Osteocyte (in vitro differentiated cells): ENCODE results near the gene IQSEC3. TPM values are rescaled to one million over a fixed set of nuclear protein-coding genes. Genes with fewer than 3 reads are reported as not detected.

Source experiments
- DNase-seq: peaks from one replicate; pipeline ENCODE4 v3.0.0; 2021; ENCODE audit warnings: mixed read lengths; ENCODE audit not compliant: unreplicated experiment; ENCODE audit errors: extremely low spot score
- H3K27ac Mint-ChIP-seq: one replicate; pipeline ENCODE4 v1.8.0; 2021; ENCODE audit warnings: mild to moderate bottlenecking, mixed read lengths; ENCODE audit not compliant: unreplicated experiment
- H3K27me3 Mint-ChIP-seq: one replicate; pipeline ENCODE4 v1.8.0; 2021; ENCODE audit warnings: mixed read lengths; ENCODE audit not compliant: unreplicated experiment
- H3K36me3 Mint-ChIP-seq: one replicate; pipeline ENCODE4 v1.8.0; 2021; ENCODE audit warnings: mixed read lengths; ENCODE audit not compliant: unreplicated experiment
- H3K4me1 Mint-ChIP-seq: one replicate; pipeline ENCODE4 v1.8.0; 2021; ENCODE audit warnings: mixed read lengths; ENCODE audit not compliant: unreplicated experiment
- H3K4me3 Mint-ChIP-seq: one replicate; pipeline ENCODE4 v1.8.0; 2021; ENCODE audit warnings: mild to moderate bottlenecking, moderate library complexity, mixed read lengths; ENCODE audit not compliant: unreplicated experiment
- H3K9me3 Mint-ChIP-seq: one replicate; pipeline ENCODE4 v1.8.0; 2021; ENCODE audit warnings: mixed read lengths; ENCODE audit not compliant: unreplicated experiment
- total RNA-seq: library from RNA; stranded (reverse); gene quantifications from 2 replicates; pipeline ENCODE4 v1.2.1, GENCODE V29; 2021
- TF ChIP-seq, protein P1 (sequence below): fragments of 200-600 bp; sonication (generic); IDR thresholded peaks from 2 replicates; pipeline ENCODE4 v1.5.0; 2021; ENCODE audit warnings: antibody characterized with exemption, mild to moderate bottlenecking, moderate library complexity

Gene IQSEC3
- total RNA-seq, 1 donor from 2014 or later, result 0.56 TPM

DNA sequence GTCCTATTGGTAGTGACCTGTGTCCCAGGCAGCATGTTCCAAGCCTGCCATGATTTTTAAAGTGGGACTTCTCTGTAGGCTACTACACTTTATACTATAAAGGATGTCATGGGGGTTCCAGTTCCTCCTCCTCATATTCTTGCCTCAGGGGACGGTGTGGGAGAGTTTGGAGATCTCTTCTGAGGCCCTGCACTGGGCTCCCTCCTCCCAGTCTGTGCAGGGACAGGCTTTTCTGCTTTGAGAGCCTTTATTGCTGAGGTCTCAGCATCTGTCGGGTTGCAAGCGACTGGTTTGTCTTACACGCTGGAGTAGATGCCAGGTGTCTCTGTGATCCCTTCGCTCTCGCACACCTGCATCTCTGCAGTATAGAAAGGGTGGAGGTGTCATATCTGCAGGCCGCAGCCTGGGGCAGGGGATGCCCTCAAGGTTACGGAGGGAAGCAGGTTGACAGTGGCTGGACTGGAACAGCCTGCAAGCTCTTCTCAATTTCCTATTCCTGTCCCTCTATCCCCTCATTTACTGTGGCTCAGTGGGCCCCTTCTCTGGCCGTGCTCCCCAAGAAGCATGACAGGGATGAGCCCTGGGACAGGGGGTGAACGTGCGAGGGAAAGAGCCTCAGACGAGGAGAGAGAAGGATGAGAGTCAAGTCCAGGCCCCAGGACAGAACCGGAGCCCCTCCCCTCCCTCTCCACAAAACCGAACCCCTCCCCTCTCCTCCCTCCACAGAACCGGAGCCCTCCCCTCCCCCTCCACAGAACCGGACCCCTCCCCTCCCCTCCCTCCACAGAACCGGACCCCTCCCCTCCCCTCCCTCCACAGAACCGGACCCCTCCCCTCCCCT is 96.1 kb downstream of the IQSEC3 start:
- no peaks in the 10 kb centered on the region for H3K4me1 Mint-ChIP-seq
- DNase-seq, result no peak
- no peaks in the 10 kb centered on the region for H3K9me3 Mint-ChIP-seq
- no peak overlapping the region for H3K4me3 Mint-ChIP-seq
- H3K27ac Mint-ChIP-seq, result no peak overlapping the region
- H3K36me3 Mint-ChIP-seq, result no peaks in the 10 kb centered on the region
- H3K27me3 Mint-ChIP-seq, result peaks cover 42% of the 10 kb centered on the region
- TF ChIP-seq, protein P1, sequence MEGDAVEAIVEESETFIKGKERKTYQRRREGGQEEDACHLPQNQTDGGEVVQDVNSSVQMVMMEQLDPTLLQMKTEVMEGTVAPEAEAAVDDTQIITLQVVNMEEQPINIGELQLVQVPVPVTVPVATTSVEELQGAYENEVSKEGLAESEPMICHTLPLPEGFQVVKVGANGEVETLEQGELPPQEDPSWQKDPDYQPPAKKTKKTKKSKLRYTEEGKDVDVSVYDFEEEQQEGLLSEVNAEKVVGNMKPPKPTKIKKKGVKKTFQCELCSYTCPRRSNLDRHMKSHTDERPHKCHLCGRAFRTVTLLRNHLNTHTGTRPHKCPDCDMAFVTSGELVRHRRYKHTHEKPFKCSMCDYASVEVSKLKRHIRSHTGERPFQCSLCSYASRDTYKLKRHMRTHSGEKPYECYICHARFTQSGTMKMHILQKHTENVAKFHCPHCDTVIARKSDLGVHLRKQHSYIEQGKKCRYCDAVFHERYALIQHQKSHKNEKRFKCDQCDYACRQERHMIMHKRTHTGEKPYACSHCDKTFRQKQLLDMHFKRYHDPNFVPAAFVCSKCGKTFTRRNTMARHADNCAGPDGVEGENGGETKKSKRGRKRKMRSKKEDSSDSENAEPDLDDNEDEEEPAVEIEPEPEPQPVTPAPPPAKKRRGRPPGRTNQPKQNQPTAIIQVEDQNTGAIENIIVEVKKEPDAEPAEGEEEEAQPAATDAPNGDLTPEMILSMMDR, result no peak

DNA sequence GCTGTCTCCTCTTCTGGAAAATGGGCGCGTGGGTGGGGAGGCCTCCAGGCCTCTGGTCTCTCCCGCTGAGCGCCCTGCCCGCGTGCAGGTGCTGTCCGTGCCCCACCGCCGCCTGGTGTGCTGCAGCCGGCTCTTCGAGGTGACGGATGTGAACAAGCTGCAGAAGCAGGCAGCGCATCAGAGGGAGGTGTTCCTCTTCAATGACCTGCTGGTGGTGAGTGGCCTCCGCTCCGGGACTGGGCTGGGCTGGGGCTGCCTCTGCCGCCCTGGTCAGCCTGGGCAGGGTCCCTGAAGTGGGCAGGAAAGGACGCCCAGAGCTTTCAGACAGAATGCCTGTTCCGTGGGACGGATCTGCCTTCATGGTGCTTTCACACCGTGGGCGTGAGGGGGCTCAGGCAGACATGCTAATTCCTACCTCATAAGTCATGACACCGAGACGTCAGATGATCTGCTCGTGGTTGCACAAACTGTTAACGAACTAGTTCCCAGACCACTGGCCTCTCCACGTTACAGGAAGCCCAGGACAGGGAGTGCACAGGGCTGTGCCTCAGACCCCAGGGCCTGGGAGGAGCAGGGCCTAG is 96.9 kb downstream of the IQSEC3 start:
- Mint-ChIP-seq H3K4me3 (no peak overlapping the region), H3K27ac (no peak overlapping the region), H3K9me3 (no peaks in the 10 kb centered on the region), H3K36me3 (no peaks in the 10 kb centered on the region), H3K27me3 (peaks cover 42% of the 10 kb centered on the region), H3K4me1 (no peaks in the 10 kb centered on the region)
- no peak for DNase-seq
- TF ChIP-seq, protein P1, result no peak

DNA sequence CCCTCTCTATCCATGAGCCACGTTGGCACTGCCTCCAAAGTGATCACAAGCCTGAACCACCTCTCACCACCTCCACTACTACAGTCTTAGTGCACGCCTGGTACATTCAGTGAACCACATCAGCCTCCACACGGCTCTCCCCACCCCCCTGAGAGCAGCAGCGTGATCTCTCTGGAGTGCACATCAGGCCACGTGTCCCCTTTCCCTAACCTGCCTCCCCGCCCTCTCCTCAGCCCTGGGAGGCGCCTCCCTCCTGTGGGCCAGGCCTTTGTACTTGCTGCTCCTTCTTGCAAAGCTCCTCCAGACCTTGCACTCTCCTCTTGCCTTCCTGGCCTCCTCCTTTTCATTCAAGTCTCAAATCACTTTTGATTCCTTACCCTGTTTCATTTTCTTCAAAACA is 97.6 kb downstream of the IQSEC3 start:
- no peak overlapping the region for H3K4me3 Mint-ChIP-seq
- H3K36me3 Mint-ChIP-seq, result no peaks in the 10 kb centered on the region
- H3K4me1 Mint-ChIP-seq, result peaks cover 6% of the 10 kb centered on the region
- H3K27me3 Mint-ChIP-seq, result peaks cover 38% of the 10 kb centered on the region
- no peak overlapping the region for H3K27ac Mint-ChIP-seq
- TF ChIP-seq, protein P1, result no peak
- H3K9me3 Mint-ChIP-seq, result no peaks in the 10 kb centered on the region
- DNase-seq, result no peak

DNA sequence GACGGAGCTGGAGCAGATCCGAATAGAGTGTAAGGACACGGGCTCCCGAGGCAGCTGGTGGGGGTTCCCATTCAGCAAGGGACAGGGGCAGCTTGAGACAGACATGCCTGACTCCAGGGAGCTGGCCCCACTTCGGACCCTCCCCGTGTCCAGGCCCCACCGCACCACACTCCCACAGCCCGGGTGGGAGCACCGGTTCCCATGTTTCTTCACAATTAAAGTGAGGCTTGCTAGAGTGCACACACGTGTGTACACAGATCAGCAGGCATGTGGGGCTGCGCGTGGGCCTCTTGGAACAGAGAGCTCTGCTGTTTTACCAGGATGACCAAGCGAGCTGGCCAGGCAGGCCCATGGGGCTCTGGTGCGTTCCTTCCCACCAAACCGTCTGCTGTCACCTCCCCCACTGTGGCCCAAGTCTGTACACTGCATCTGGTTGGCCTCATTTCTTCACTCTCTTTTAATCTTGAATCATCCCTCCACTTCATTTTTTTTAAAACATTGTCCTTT is 99.3 kb downstream of the IQSEC3 start:
- TF ChIP-seq, protein P1, result no peak
- no peak for DNase-seq
- Mint-ChIP-seq H3K36me3 (no peaks in the 10 kb centered on the region), H3K27me3 (peaks cover 28% of the 10 kb centered on the region), H3K4me3 (no peak overlapping the region), H3K27ac (no peak overlapping the region), H3K4me1 (peaks cover 23% of the 10 kb centered on the region), H3K9me3 (no peaks in the 10 kb centered on the region)

DNA sequence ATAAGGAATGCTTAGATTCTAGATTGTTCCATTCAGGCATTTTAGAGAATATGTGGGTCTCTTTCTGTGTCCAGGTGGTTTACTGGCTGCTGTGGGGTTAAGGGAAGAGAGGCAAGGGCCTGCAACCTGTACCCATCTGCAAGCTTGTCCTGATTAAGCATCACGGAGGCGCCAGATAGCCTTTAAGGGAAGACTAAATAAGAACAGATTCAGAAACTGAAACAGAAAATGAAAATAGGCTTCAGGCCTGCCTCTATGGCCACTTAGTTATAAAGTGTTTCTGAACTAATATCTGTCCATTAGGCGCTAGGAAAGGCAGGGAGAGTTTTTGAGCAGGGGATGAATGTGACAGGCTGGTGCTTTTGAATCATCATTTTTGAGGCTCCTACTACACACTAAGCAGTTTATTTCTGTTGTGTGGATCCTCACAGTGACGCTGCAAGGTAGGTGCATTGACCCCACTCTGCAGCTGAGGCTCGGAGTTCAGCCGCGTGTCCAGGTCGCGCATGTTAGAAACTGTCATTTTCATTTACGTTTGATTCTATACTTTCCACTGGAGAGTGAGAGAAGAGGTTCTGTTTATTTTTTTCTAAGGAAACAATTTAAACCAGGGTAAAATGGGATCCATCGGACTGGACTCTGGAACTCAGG is 100.0 kb downstream of the IQSEC3 start:
- no peaks in the 10 kb centered on the region for H3K9me3 Mint-ChIP-seq
- no peaks in the 10 kb centered on the region for H3K36me3 Mint-ChIP-seq
- no peak overlapping the region for H3K4me3 Mint-ChIP-seq
- peaks cover 29% of the 10 kb centered on the region for H3K4me1 Mint-ChIP-seq
- DNase-seq, result no peak
- TF ChIP-seq, protein P1, result no peak
- peaks cover 22% of the 10 kb centered on the region for H3K27me3 Mint-ChIP-seq
- no peak overlapping the region for H3K27ac Mint-ChIP-seq
